ENCODE data around the gene TMEM242. TPM values are rescaled to one million over a fixed set of nuclear protein-coding genes. Genes with fewer than 3 reads are reported as not detected.

TMEM242 gene
- total RNA-seq = 3.1 and 3.4 TPM in 2 replicates

GRCh38 chr6:157323255-157323965 lies at the start of gene TMEM242:
TSS of gene TMEM242 (minus strand) at chr6:157323519. CDS start at chr6:157323499, 20 bp downstream.

Other genes with a start within 250 kb of the TMEM242 start
- gene ZDHHC14, start 57.7 kb upstream of the TMEM242 start, total RNA-seq = 2.0 and 5.2 TPM in 2 replicates

All from cardiac atrium fibroblast (primary cell).